Right renal cortex interstitium (tissue), 3 donors: ENCODE results near the gene CFAP92. TPM values are rescaled to one million over a fixed set of nuclear protein-coding genes. Genes with fewer than 3 reads are reported as not detected.

ENCODE experiments used
- DNase-seq, 3 donors: peaks; one replicate each; pipeline ENCODE4 v3.0.0-alpha.2; 2013; ENCODE audit warnings: low read depth in 3 of 3, low spot score in 2 of 3
- polyA plus RNA-seq, 3 donors: library from polyadenylated mRNA; unstranded; fragments of 120-200 nt; gene quantifications; one replicate each; pipeline ENCODE4 v1.2.1, GENCODE V29; 2013; ENCODE audit not compliant: insufficient read length in 3 of 3

Gene CFAP92
- polyA plus RNA-seq, 3 donors = 1.1 to 1.8 (median 1.2) TPM

DNA sequence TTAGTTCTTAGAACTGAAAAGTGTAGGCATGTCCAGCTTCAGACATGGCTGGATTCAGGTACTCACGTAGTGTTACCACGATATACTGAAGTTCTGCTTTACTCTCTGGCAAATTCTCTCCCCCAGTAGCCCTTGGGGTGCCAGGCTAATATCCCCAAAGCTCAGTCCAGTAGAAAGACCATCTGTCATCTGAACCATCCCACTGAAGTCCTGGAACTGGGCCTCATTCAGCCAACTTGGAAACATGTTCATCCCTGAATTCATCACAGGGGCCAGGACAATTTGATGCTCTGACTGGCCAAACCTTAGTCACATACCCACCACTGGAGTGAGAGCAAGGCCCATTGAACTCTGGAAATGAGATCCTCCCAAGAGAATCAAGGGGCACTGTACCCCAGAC is 15.4 kb upstream of the CFAP92 start:
- DNase-seq = no peak

DNA sequence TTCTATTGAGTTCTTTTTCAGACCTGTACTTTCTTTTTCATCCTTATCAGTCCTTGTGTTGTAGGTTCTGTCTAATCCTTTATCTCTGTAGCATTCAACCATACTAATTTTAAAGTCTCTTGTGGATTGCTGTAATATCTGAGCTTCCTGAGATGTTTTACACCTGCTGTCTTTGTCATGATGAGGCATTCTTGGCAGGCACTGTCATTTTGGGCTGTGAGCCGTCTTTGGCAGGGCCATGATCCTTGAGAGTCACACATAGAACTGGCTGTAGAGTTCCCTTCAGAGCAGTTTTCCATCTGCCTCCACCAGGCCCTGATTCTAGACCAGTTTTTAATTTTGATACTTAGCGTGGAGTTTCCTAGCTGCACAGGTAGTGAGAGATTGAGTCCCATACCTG is 13.9 kb upstream of the CFAP92 start:
- DNase-seq = no peak

- no peak for DNase-seq
Measured at GRCh38 chr3:129006864-129007263, 13.0 kb upstream of the CFAP92 start.

DNA sequence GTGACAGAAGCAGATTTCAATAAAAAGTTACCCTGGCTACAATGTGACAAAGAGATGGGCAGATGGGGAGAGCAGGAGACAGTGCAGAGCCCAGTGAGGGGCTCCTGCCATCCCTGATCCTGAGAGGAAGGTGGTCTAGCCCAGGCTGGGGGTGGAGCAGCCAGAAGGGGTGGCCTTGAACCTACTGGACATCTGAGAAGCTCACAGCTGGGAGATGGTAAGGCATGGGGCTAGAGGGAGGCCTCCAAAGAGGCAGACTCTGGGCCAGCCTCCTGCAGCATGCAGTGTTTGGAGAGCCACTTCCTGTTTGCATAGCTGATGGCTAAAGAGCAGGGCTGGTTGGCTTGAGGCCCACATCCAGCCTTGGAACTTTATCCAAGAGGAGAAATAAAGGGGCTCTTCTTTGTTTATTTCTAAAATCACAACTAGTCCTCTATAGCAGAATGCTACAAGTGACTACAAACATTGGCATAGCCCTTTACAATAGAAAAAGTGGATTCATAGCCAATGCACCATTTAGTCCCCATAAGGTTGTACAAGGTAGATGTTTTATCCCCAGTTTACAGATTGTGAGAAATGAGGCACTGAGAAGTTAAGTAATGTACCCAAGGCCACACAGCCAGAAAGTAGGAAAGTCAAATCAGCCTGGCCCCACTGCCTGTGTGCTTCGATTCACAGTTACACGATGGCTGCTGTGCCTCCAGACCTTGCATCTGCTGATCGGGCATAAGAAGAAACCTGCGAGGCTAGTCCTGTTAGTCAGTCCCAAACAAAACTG is 11.8 kb upstream of the CFAP92 start:
- DNase-seq = no peak

DNA sequence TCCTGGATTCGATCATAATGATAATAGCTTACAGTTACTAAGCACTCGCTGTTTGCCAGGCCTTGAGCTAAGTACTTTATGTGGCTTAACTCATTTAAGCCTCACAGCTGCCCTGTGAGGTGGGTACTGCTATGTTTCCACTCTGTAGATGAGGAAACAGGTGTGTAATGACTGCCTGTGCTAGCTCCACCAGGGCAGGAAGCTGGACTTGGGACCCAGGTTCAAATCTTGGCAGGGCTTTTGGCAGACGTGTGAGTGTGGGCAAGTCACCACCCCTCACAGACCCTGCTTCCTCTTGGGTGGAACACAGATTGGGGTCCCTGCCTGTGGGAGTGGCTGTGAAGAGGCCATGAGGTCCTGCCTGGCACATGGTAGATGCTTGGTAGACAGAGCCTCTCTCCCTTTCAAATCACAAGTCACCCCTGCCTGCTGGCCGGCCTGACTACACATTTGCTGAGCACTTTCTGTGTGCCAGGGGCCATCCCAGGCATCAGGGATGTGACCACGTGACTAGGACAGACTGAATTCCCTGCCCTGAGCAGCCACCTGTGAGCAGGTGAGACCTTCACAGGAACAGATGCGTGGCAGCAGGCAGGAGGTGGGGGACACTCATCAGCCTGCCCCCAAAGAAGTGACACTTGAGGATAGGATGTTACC is 10.9 kb upstream of the CFAP92 start:
- DNase-seq = no peak

GRCh38 chr3:129003578-129004112 is 9.8 kb upstream of the CFAP92 start:
- DNase-seq = no peak

DNA sequence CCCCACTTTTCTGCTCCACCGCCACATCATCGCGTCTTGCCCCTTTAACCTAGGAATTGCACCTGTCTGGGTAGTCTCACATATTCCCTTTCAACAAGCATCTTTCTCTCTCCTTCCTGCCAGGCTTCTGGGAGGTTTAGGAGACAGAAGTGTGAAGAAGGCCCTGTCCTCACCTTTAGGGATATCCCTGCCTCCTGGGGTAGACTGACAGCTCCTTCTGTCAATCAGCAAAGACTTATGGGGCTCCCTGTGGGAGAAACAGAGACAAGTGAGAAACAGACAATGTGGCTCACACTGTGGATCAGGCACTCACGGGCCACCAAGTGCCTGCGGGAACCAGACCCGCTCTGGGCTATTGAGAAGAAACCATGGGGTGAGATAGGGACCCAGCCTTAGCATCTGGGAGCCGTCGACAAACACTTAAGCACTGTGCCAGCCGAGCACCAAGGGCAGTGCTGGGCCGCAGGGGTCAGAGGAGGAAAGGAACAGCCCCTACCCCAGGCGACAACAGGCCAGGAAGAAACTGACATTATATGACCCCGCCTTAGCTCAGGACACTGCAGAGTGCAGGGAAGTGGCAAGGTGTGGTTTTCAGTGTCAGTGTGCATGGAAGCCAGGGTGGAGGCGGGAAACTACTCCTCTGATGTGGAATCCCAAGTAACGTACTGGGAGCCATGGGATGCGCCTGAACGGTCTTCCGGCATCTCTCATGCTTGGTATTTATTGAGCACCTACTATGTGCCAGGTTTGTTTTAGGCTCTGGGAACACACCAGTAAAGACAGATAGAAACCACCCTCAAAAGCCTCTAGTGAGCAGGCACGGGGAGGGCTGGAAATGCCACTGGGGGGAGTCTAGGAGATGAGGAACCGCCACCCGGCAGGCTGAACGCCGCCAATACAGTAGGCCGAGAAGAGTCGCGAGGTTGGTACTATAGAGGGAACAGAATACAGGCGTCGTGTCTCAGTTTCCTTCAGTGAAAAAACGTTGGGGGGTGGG is 9.0 kb upstream of the CFAP92 start:
- no peak for DNase-seq

DNA sequence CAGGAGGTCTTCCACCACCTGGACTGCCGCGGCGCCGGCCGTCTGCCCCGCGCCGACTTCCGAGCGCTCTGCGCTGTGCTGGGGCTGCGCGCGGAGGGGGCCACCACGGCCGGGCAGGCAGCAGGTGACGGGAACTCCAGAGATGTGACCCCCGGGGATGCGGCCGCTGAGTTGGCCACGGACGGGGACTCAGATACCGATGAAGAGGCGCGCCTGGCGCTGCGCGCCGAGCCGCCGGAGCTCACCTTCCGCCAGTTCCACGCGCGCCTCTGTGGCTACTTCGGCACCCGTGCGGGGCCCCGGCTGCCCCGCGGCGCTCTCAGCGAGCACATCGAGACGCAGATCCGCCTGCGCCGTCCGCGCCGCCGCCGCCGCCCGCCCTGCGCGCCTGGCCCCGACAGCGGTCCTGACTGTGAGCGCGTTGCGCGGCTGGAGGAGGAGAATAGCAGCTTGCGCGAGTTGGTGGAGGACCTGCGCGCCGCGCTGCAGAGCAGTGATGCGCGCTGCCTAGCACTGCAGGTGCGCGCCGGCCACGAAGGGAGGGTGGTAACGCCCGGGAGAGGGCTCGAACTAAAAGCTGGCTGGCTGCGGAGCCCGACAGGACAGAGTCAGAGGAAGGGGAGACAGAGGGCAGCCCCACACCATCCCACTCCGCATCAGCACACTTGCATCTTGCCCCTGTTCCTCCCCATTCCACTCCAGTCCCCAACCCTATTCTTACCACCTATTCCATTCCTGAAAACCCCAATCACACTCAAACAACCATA is 8.1 kb upstream of the CFAP92 start:
- DNase-seq = no peak

DNA sequence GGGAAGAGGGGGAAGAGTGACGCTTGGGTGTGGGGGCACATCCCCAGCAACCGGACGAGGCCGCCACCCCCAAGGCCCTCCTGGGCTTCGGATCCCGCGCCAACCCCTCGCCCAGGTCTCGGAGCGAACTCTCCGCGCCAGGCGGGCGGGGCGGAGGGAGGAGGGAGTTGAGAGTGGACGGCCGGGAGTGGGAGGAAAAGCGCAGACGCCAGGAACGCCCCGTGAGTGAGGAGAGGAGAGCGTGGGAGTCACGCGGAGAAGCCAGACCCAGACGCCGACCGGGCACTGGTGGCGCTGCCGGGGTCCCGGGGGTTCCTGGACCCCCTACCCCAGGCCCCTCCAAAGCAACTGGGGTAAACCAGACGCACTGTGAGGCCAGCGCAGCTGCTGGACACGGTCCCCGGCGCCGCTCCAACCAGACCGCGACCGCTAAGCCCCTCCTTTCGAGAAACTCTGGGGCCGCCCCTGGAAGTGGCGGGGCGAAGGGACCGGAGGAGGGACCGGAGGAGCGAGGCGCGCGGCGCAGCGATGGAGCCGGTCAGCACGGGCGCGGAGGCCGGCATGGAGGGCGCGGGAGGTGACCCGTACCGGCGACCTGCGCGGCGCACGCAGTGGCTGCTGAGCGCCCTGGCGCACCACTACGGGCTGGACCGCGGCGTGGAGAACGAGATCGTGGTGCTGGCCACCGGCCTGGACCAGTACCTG is 7.4 kb upstream of the CFAP92 start, which contains the start of gene EFCC1:
Gene EFCC1, plus strand, starts transcription at position 204 of the 705 bp plus-strand sequence. Its CDS starts 325 bp downstream, at position 529.
- DNase-seq = no peak

DNA sequence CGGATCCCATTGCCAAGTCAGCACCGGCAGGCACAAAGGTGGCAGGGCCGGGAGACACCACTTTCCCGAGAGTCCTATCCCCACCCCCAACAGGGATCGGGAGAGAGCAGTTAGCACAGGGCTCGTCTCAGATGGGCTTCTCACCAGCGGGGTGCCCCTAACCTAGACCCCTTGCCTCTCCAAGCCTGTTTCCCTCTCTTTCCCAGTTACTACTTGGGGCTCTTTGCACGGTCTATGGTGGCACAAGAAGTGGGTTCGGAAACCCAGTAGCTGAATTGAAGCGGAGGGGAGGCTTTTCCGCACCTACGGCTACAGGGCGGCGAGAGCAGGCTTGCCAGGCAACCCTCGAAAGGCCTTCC is 6.8 kb upstream of the CFAP92 start:
- no peak for DNase-seq

GRCh38 chr3:128999102-128999501 is 5.2 kb upstream of the CFAP92 start:
- DNase-seq = no peak

- DNase-seq = no peak
Measured at GRCh38 chr3:128998561-128998960, 4.7 kb upstream of the CFAP92 start.

DNA sequence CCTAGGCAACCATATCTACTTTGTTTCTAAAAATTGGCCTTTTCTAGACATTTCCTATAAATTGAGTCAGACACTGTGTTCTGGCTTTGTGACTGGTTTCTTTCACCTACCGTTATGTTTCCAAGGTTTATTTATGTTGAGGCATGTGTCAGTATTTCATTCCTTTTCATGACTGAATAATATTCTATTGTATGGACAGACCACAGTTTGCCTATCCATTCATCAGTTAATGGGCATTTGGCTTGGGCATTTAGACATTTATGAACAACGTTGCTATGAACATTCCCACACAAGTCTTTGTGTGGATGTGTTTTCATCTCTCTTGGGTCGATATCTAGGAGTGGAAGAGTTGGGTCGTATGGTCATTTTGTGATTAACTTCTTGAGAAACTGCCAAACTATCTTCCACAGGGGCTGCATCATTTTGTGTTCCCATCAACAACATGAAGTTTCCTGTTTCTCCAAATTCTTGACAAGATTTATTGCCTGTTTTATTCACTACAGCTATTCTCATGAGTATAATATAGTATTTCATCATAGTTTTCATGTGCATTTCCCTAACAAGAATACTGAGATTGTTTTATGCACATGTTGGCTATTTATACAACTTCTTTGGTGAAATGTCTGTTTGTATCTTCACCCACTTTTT is 3.7 kb upstream of the CFAP92 start:
- DNase-seq = no peak

- no peak for DNase-seq
Measured at GRCh38 chr3:128996726-128997125, 2.9 kb upstream of the CFAP92 start.

GRCh38 chr3:128996200-128996599 is 2.3 kb upstream of the CFAP92 start:
- no peak for DNase-seq

DNA sequence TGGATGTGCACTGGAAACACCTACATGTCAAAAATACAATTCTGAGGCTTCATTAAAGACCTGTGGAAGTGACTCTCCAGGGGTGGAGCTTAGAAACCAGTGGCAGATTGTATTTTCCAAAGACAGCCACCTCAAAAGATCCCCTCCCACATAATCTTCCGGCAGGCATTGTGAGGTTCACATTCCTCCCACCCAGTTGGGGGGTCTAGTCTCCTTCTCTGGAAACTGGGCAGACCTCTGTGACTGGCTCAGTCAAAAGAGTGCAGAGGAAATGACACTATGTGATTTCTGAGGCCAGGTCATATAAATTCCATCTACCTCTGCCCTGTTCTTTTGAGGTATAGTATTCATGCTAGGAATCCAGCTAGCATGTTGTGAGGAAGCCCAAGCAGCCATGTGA is 1.9 kb upstream of the CFAP92 start:
- no peak for DNase-seq

GRCh38 chr3:128994581-128995546 is 988 bp upstream of the CFAP92 start:
- no peak for DNase-seq

- DNase-seq = peak in 1 of 3 donors; percentile 45
Measured at GRCh38 chr3:128994173-128994512, 267 bp upstream of the CFAP92 start.
